HepG2 (cell line): ENCODE measurements around the gene VPS4A. TPM values are rescaled to one million over a fixed set of nuclear protein-coding genes. Genes with fewer than 3 reads are reported as not detected.

Source experiments
- ATAC-seq: fragments of 200-7000 bp; cut with Tn5 transposase; 3 replicates; pipeline ENCODE4 v1.9.1; 2020; ENCODE audit warnings: mild to moderate bottlenecking, moderate library complexity
- BruUV-seq: library from RNA; stranded (reverse); fragments of 400-500 nt; replicated peaks from 2 replicates; lab custom pipeline; 2021; lab: Mats Ljungman, UMichigan
- CTCF ChIA-PET: fragments of 300-600 bp; formaldehyde crosslinking; extraction: SDS; loops from one replicate; lab custom pipeline; 2021; ENCODE audit warnings: low total read pairs, inconsistent platforms, low intra/inter-chr PET ratio; lab: Yijun Ruan, JAX
- POLR2A ChIA-PET: fragments of 350-600 bp; sonication (Branson Sonifier 250); formaldehyde crosslinking; loops from one replicate; lab custom pipeline; 2020; ENCODE audit warnings: antibody characterized with exemption, inconsistent platforms; lab: Yijun Ruan, JAX
- DNase-seq: peaks from one replicate; pipeline ENCODE4 v3.0.0-alpha.2; 2015; ENCODE audit warnings: low spot score
- FAIRE-seq: peaks from 3 replicates; lab custom pipeline; 2011; peaks lifted over from hg19 to GRCh38; lab: Jason Lieb, UNC
- H2AFZ ChIP-seq: one replicate; pipeline ENCODE4 v1.6.1; 2011; ENCODE audit warnings: low read length, inconsistent platforms
- H3K27ac ChIP-seq: fragments of 300-600 bp; 3 replicates; pipeline ENCODE4 v1.8.0; 2011; ENCODE audit warnings: mixed run types, mild to moderate bottlenecking, mixed read lengths, low read length, inconsistent platforms; ENCODE audit not compliant: insufficient read depth; ENCODE audit errors: extremely low read length
- H3K27me3 ChIP-seq, 2 experiments: fragments of 200-600 bp in 1 of 2; 2 replicates in 1 of 2; 3 replicates in 1 of 2; pipeline versions ENCODE4 v1.6.0 to v1.8.0; 2011; ENCODE audit warnings: low read length in 2 of 2, mild to moderate bottlenecking in 2 of 2, moderate library complexity in 2 of 2, inconsistent platforms in 1 of 2; ENCODE audit not compliant: insufficient read depth in 2 of 2, control insufficient read depth in 1 of 2
- H3K36me3 ChIP-seq, 2 experiments: fragments of 200-600 bp in 1 of 2; replicated peaks in 1 of 2; 2 replicates in 1 of 2; 3 replicates in 1 of 2; pipeline versions ENCODE4 v1.5.1 to v1.8.0; 2011; ENCODE audit warnings: low read length in 2 of 2, inconsistent platforms in 1 of 2; ENCODE audit not compliant: insufficient read depth in 2 of 2, control insufficient read depth in 1 of 2
- H3K4me1 ChIP-seq: 2 replicates; pipeline ENCODE4 v1.5.1; 2012; ENCODE audit warnings: low read length, inconsistent platforms; ENCODE audit not compliant: insufficient read depth
- H3K4me2 ChIP-seq: 2 replicates; pipeline ENCODE4 v1.6.0; 2011; ENCODE audit warnings: low read depth, low read length, inconsistent platforms
- H3K4me3 ChIP-seq, 3 experiments: fragments of 200-600 bp in 1 of 3; sonication (generic), shearing (Covaris generic) in 1 of 3; replicated peaks in 1 of 3; 2 replicates each; pipeline ENCODE4 v1.5.1; 2011 to 2016; ENCODE audit warnings: low read length in 3 of 3, inconsistent platforms in 2 of 3, low read depth in 2 of 3, mild to moderate bottlenecking in 2 of 3, control low read depth in 1 of 3, mixed read lengths in 1 of 3; ENCODE audit not compliant: insufficient read depth in 1 of 3
- H3K79me2 ChIP-seq: one replicate; pipeline ENCODE4 v1.6.1; 2011; ENCODE audit warnings: low read length, inconsistent platforms; ENCODE audit not compliant: insufficient read depth
- H3K9ac ChIP-seq: 2 replicates; pipeline ENCODE4 v1.6.0; 2011; ENCODE audit warnings: mild to moderate bottlenecking, low read depth, low read length, inconsistent platforms; ENCODE audit not compliant: insufficient read depth
- H3K9me3 ChIP-seq: 2 replicates; pipeline ENCODE4 v1.5.1; 2012; ENCODE audit warnings: mild to moderate bottlenecking, low read length
- H4K20me1 ChIP-seq: 2 replicates; pipeline ENCODE4 v1.6.0; 2011; ENCODE audit warnings: inconsistent platforms, mild to moderate bottlenecking, low read length, moderate library complexity; ENCODE audit not compliant: insufficient read depth
- IRF9 ChIP-seq: sonication (generic); formaldehyde crosslinking; IDR thresholded peaks from 2 replicates; pipeline ENCODE4 v1.8.0; 2022; ENCODE audit warnings: missing genetic modification reagents, mild to moderate bottlenecking, borderline replicate concordance
- POLR2A ChIP-seq, 2 experiments: IDR thresholded peaks; 2 replicates each; pipeline ENCODE4 v1.6.1; 2011; ENCODE audit warnings: low read depth in 2 of 2, low read length in 2 of 2, mild to moderate bottlenecking in 1 of 2, moderate library complexity in 1 of 2; ENCODE audit not compliant: insufficient read depth in 1 of 2
- POLR2G ChIP-seq: fragments of 200-400 bp; formaldehyde crosslinking; IDR thresholded peaks from 2 replicates; pipeline ENCODE4 v1.6.1; 2018; ENCODE audit warnings: mild to moderate bottlenecking, low read depth, low read length, moderate library complexity
- TMF1 ChIP-seq: sonication (generic); formaldehyde crosslinking; IDR thresholded peaks from 2 replicates; pipeline ENCODE4 v1.8.1; 2022; ENCODE audit warnings: low read depth, missing genetic modification reagents
- ZNF460 ChIP-seq: sonication (generic); formaldehyde crosslinking; IDR thresholded peaks from 2 replicates; pipeline ENCODE4 v1.5.1; 2020; ENCODE audit warnings: missing genetic modification reagents, mild to moderate bottlenecking, borderline replicate concordance
- WGBS: methylation state at CpG from one replicate; pipeline ENCODE4 v1.1.6; 2017; ENCODE audit warnings: low lambda C conversion rate; 5-methylcytosine and 5-hydroxymethylcytosine counted together
- in situ Hi-C: cut with HindIII; loops from 2 replicates; pipeline ENCODE4 v1.10.0; 2017; ENCODE audit warnings: low pct_unique_long_range_greater_than_20kb; ENCODE audit not compliant: extremely low pct_ligation_motif_present
- intact Hi-C: fragments of 100-400 bp; cut with micrococcal nuclease; formaldehyde crosslinking; loops from one replicate; pipeline ENCODE4 v1.10.0; 2022; ENCODE audit not compliant: unreplicated experiment
- polyA plus RNA-seq, 8 experiments: library from polyadenylated mRNA; depleted of rRNA in 3 of 8; stranded (reverse) in 7 of 8; unstranded in 1 of 8; fragments of >200 nt; fragmentation: Illumina TruSeq in 4 of 8; extraction: Trizol in 4 of 8; gene quantifications; 2 replicates each; pipeline versions ENCODE4 v1.2.1 to v1.2.3, GENCODE V29; 2011 to 2016; ENCODE audit warnings: low read depth in 4 of 8, missing spikeins in 1 of 8, mixed read lengths in 1 of 8; ENCODE audit not compliant: insufficient read depth in 1 of 8
- total RNA-seq, 5 experiments: library from RNA; depleted of rRNA; stranded (reverse); fragments of >200 nt; fragmentation: Illumina TruSeq; extraction: Trizol; gene quantifications; 2 replicates each; pipeline ENCODE4 v1.2.3, GENCODE V29; 2016; ENCODE audit warnings: low read depth in 1 of 5
- TF ChIP-seq, protein P1 (sequence below): sonication (generic); formaldehyde crosslinking; IDR thresholded peaks from 2 replicates; pipeline ENCODE4 v1.4.0; 2020; ENCODE audit warnings: missing genetic modification reagents, borderline replicate concordance

VPS4A gene
- total and polyA plus RNA-seq, 2 of the 13 experiments (the other 11 are each of a cell fraction or from before 2014, with no cell fraction given): 13.2 to 27.9 TPM

GRCh38 chr16:69363281-69363717, 52.1 kb downstream of the VPS4A start (continued):
- no peak for TF ChIP-seq IRF9
- TF ChIP-seq ZNF460 (CRISPR knock-in tag): peak; percentile 86; the same call in 1 of the 2 replicates
- TF ChIP-seq, protein P1, sequence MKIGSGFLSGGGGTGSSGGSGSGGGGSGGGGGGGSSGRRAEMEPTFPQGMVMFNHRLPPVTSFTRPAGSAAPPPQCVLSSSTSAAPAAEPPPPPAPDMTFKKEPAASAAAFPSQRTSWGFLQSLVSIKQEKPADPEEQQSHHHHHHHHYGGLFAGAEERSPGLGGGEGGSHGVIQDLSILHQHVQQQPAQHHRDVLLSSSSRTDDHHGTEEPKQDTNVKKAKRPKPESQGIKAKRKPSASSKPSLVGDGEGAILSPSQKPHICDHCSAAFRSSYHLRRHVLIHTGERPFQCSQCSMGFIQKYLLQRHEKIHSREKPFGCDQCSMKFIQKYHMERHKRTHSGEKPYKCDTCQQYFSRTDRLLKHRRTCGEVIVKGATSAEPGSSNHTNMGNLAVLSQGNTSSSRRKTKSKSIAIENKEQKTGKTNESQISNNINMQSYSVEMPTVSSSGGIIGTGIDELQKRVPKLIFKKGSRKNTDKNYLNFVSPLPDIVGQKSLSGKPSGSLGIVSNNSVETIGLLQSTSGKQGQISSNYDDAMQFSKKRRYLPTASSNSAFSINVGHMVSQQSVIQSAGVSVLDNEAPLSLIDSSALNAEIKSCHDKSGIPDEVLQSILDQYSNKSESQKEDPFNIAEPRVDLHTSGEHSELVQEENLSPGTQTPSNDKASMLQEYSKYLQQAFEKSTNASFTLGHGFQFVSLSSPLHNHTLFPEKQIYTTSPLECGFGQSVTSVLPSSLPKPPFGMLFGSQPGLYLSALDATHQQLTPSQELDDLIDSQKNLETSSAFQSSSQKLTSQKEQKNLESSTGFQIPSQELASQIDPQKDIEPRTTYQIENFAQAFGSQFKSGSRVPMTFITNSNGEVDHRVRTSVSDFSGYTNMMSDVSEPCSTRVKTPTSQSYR (CRISPR knock-in tag): no peak

DNA sequence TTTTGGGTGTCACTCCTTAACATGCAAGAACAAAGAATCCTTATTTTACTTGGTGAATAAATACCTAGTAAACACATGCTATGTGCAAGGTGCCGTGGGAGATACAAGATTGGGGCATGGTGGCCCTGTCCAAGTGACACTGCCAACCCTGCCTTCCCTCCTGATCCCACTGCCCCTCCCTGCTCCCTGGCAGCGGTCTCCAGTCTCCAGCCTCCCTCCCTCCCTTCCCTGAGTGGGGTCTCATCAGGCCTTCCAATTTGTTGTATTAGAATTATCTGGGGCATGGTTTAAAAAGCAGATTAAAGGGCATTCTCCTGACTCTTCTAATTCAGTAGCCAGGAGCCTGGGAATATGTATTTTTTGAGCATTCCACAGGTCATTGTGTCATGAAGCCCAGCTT, 52.9 kb downstream of the VPS4A start:
- Histone ChIP-seq H4K20me1 (no peaks in the 10 kb centered on the region), H2AFZ (no peak overlapping the region), H3K4me2 (no peak overlapping the region), H3K4me1 (peaks cover 16% of the 10 kb centered on the region), H3K4me3 (no peak overlapping the region), H3K79me2 (no peaks in the 10 kb centered on the region), H3K27ac (no peak overlapping the region), H3K27me3 (no peaks in the 10 kb centered on the region), H3K9ac (no peak overlapping the region), H3K36me3 (peaks cover 25 to 40% of the 10 kb centered on the region in 2 experiments), H3K9me3 (no peaks in the 10 kb centered on the region)
- intact Hi-C loops: no loop called here
- DNase-seq: no peak
- no peak for FAIRE-seq
- TF ChIP-seq POLR2G: 0 out of 2 replicates have a peak, but pooled peaks have one; percentile 52
- TF ChIP-seq POLR2A (IDR thresholded peaks at IDR 0.05; ENCODE audit: insufficient read depth in 1 of 2, low read depth in 2 of 2, low read length in 2 of 2): peak in 1 of 2 experiments; percentile 11; a peak in 1 of 4 replicates
- no peak for TF ChIP-seq TMF1 (CRISPR knock-in tag)
- ATAC-seq: no peak
- in situ Hi-C loops: no loop called here
- 95% methylated on average over 2 of the region's 2 CpGs for WGBS
- ChIA-PET POLR2A (interaction anchor here (1.0 kb wide), 1 partner anchor 33 kb away, joined by 3 read pairs; no protein-coding TSS in a partner anchor), CTCF (no interaction called here)
- BruUV-seq: no TSS peak
